Measurements from ENCODE around the gene ROR2.

DNA sequence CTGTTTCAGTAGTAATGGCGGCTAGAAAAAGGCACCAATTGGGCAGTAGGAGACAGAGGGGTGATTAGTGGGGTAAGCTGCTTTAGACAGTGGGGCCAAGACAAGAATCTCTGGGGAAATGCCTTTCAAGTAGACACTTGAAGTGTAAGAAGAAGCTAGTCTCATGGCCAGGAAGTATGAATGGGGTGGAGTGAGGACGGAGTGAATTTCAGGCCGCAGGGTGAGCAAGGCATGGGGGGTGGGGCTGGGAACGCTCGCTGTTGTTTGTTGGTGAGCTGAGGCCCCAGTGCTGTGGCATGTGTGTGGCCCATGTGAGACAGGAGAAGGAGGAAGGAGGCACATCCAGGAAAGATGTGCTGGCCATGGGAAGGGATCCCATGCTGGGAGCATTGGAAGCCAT, 377.2 kb downstream of the ROR2 start:
- TF ChIP-seq, protein P1, sequence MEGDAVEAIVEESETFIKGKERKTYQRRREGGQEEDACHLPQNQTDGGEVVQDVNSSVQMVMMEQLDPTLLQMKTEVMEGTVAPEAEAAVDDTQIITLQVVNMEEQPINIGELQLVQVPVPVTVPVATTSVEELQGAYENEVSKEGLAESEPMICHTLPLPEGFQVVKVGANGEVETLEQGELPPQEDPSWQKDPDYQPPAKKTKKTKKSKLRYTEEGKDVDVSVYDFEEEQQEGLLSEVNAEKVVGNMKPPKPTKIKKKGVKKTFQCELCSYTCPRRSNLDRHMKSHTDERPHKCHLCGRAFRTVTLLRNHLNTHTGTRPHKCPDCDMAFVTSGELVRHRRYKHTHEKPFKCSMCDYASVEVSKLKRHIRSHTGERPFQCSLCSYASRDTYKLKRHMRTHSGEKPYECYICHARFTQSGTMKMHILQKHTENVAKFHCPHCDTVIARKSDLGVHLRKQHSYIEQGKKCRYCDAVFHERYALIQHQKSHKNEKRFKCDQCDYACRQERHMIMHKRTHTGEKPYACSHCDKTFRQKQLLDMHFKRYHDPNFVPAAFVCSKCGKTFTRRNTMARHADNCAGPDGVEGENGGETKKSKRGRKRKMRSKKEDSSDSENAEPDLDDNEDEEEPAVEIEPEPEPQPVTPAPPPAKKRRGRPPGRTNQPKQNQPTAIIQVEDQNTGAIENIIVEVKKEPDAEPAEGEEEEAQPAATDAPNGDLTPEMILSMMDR (IDR thresholded peaks at IDR 0.05), result no peak
- TF ChIP-seq POLR2A (IDR thresholded peaks at IDR 0.05), result no peak
